ENCODE measurements around the gene VAV3.

DNA sequence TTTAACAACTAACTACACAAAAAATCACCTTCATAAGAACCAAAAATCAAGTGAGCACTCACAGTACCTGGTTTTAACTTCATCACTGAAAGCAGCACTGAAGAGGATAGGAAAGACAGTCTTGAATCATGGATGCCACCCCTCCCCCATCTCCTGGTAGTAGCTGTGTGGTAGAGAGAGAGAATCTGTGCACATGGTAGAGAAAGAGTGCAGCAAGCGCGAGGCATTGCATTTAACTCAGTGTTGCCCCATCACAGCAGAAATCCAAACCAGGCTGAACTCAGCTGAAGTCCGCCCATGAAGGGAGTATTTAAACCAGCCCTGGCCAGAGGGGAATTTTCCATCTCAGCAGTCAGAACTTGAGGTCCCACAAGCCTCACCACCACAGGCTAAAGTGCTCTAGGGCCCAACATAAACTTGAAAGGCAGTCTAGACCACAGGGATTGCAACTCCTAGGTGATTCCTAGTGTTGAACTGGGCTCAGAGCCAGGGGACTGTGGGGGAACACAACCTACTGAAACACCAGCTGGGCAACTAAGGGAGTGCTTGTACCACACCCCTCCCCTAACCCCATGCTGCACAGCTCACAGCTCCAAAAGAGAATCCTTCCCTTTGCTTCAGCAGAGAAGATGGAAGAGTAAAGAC, 38.4 kb downstream of the VAV3 start:
- TF ChIP-seq SIN3A (IDR thresholded peaks at IDR 0.05; ENCODE audit: low read depth, low read length) (no peak), ATF3 (IDR thresholded peaks at IDR 0.05; ENCODE audit: borderline replicate concordance, extremely low read depth, low read depth, low read length) (no peak), MXI1 (IDR thresholded peaks at IDR 0.05; ENCODE audit: low read depth, low read length) (no peak), SMAD1 (IDR thresholded peaks at IDR 0.05; ENCODE audit: low read depth, partially characterized antibody) (no peak), ZNF384 (IDR thresholded peaks at IDR 0.05; ENCODE audit: borderline replicate concordance, low read depth, low read length) (no peak), SUZ12 (IDR thresholded peaks at IDR 0.05; ENCODE audit: unreplicated experiment) (no peak), POLR2AphosphoS5 (IDR thresholded peaks at IDR 0.05; ENCODE audit: low read length) (no peak), EP300 (IDR thresholded peaks at IDR 0.05; ENCODE audit: borderline replicate concordance in 1 of 2, control insufficient read depth in 1 of 2, low read depth in 2 of 2, low read length in 2 of 2) (no peak), POLR2A (IDR thresholded peaks at IDR 0.05; ENCODE audit: low read depth, low read length) (no peak), EZH2 (IDR thresholded peaks at IDR 0.05; ENCODE audit: borderline replicate concordance, control insufficient read depth, low read depth, low read length) (no peak)
- TF ChIP-seq, protein P1, sequence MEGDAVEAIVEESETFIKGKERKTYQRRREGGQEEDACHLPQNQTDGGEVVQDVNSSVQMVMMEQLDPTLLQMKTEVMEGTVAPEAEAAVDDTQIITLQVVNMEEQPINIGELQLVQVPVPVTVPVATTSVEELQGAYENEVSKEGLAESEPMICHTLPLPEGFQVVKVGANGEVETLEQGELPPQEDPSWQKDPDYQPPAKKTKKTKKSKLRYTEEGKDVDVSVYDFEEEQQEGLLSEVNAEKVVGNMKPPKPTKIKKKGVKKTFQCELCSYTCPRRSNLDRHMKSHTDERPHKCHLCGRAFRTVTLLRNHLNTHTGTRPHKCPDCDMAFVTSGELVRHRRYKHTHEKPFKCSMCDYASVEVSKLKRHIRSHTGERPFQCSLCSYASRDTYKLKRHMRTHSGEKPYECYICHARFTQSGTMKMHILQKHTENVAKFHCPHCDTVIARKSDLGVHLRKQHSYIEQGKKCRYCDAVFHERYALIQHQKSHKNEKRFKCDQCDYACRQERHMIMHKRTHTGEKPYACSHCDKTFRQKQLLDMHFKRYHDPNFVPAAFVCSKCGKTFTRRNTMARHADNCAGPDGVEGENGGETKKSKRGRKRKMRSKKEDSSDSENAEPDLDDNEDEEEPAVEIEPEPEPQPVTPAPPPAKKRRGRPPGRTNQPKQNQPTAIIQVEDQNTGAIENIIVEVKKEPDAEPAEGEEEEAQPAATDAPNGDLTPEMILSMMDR (IDR thresholded peaks at IDR 0.05 in 2 of 3, conservative IDR thresholded peaks at IDR 0.05 in 1 of 3; ENCODE audit: control insufficient read depth in 2 of 3, extremely low read depth in 1 of 3, insufficient read depth in 1 of 3, low read depth in 3 of 3, low read length in 3 of 3), result no peak
- TF ChIP-seq, protein P2, sequence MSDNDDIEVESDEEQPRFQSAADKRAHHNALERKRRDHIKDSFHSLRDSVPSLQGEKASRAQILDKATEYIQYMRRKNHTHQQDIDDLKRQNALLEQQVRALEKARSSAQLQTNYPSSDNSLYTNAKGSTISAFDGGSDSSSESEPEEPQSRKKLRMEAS (IDR thresholded peaks at IDR 0.05; ENCODE audit: low read depth, low read length), result no peak

Data from GM12878 (cell line).